DLD1 (cell line): ENCODE measurements around the gene RNF157.

Source experiments
- in situ Hi-C: cut with HindIII; loops from 2 replicates; pipeline ENCODE4 v1.10.0; 2017; ENCODE audit warnings: low sequenced_read_pairs

The RNF157 gene

GRCh38 chr17:76131051-76131691 lies 109.1 kb downstream of the RNF157 start:
- in situ Hi-C loops = no loop called here

- in situ Hi-C loops = no loop called here
Observed at GRCh38 chr17:76130473-76130872, 109.8 kb downstream of the RNF157 start.

- in situ Hi-C loops = no loop called here
Observed at GRCh38 chr17:76125922-76126321, 114.4 kb downstream of the RNF157 start.

GRCh38 chr17:76125391-76125675 lies 115.0 kb downstream of the RNF157 start:
- in situ Hi-C loops = no loop called here

- in situ Hi-C loops = no loop called here
Observed at GRCh38 chr17:76124582-76125390, 115.5 kb downstream of the RNF157 start.

- in situ Hi-C loops = no loop called here
Observed at GRCh38 chr17:76123749-76124581, 116.3 kb downstream of the RNF157 start.

- in situ Hi-C loops = no loop called here
Observed at GRCh38 chr17:76123191-76123499, 117.1 kb downstream of the RNF157 start.

- in situ Hi-C loops = no loop called here
Observed at GRCh38 chr17:76122431-76123190, 117.7 kb downstream of the RNF157 start.

- in situ Hi-C loops = no loop called here
Observed at GRCh38 chr17:76121932-76122430, 118.3 kb downstream of the RNF157 start.

GRCh38 chr17:76120658-76121008 lies 119.7 kb downstream of the RNF157 start:
- in situ Hi-C loops = no loop called here

- in situ Hi-C loops = no loop called here
Observed at GRCh38 chr17:76119409-76120371, 120.6 kb downstream of the RNF157 start.

GRCh38 chr17:76115138-76115754 lies 125.0 kb downstream of the RNF157 start:
- in situ Hi-C loops = no loop called here

GRCh38 chr17:76111956-76112355 lies 128.3 kb downstream of the RNF157 start:
- in situ Hi-C loops = no loop called here

- in situ Hi-C loops = no loop called here
Observed at GRCh38 chr17:76107509-76107908, 132.8 kb downstream of the RNF157 start.

GRCh38 chr17:76106703-76107102 lies 133.6 kb downstream of the RNF157 start:
- in situ Hi-C loops = no loop called here

- in situ Hi-C loops = no loop called here
Observed at GRCh38 chr17:76104896-76105231, 135.4 kb downstream of the RNF157 start.

GRCh38 chr17:76104140-76104895 lies 136.0 kb downstream of the RNF157 start:
- in situ Hi-C loops = no loop called here

- in situ Hi-C loops = no loop called here
Observed at GRCh38 chr17:76103274-76104139, 136.8 kb downstream of the RNF157 start, which contains the start of gene EXOC7. TSS of gene EXOC7 (minus strand) at chr17:76103787. CDS start at chr17:76103692, 95 bp downstream.
